ENCODE data around the gene UBE2J2.

- TF ChIP-seq CTCF (IDR thresholded peaks at IDR 0.05; ENCODE audit: low read depth, low read length, poor library complexity, severe bottlenecking) (no peak), EZH2phosphoT487 (IDR thresholded peaks at IDR 0.05; ENCODE audit: borderline replicate concordance, low read length) (no peak)
Observed at GRCh38 chr1:1318777-1319645, 45.4 kb upstream of the UBE2J2 start.
